KMS-11 (cell line): ENCODE measurements around the gene OLR1.

Source experiments
- H2AFZ ChIP-seq: fragments of 200-600 bp; sonication (generic); 2 replicates; pipeline ENCODE4 v1.6.1; 2016; ENCODE audit warnings: antibody characterized with exemption, mixed run types, low read depth
- H3K27ac ChIP-seq: fragments of 200-600 bp; sonication (generic); 2 replicates; pipeline ENCODE4 v1.6.1; 2016; ENCODE audit warnings: mild to moderate bottlenecking, mixed run types
- H3K27me3 ChIP-seq: fragments of 200-600 bp; sonication (generic); 2 replicates; pipeline ENCODE4 v1.6.1; 2017; ENCODE audit warnings: mild to moderate bottlenecking, low read depth, mixed run types, moderate library complexity; ENCODE audit not compliant: insufficient read depth
- H3K36me3 ChIP-seq: fragments of 200-600 bp; sonication (generic); 2 replicates; pipeline ENCODE4 v1.6.1; 2017; ENCODE audit warnings: mild to moderate bottlenecking, mixed run types; ENCODE audit not compliant: insufficient read depth
- H3K4me1 ChIP-seq: fragments of 200-600 bp; sonication (generic); 2 replicates; pipeline ENCODE4 v1.6.1; 2016; ENCODE audit warnings: mild to moderate bottlenecking, low read depth, mixed run types; ENCODE audit not compliant: poor library complexity, severe bottlenecking
- H3K4me2 ChIP-seq: fragments of 200-600 bp; sonication (generic); 2 replicates; pipeline ENCODE4 v1.7.0; 2016; ENCODE audit warnings: mild to moderate bottlenecking, mixed run types
- H3K4me3 ChIP-seq: fragments of 200-600 bp; sonication (generic); IDR thresholded peaks from 2 replicates; pipeline ENCODE4 v1.6.1; 2017; ENCODE audit warnings: low read depth, low read length, mixed read lengths; ENCODE audit not compliant: insufficient read depth
- H3K79me2 ChIP-seq: fragments of 200-600 bp; sonication (generic); 2 replicates; pipeline ENCODE4 v1.6.1; 2016; ENCODE audit warnings: low read depth, mixed run types; ENCODE audit not compliant: insufficient read depth
- H3K9ac ChIP-seq: fragments of 200-600 bp; sonication (generic); 2 replicates; pipeline ENCODE4 v1.6.1; 2016; ENCODE audit warnings: mild to moderate bottlenecking, mixed run types
- H4K20me1 ChIP-seq: fragments of 200-600 bp; sonication (generic); 2 replicates; pipeline ENCODE4 v1.6.1; 2016; ENCODE audit warnings: mild to moderate bottlenecking, mixed run types; ENCODE audit not compliant: insufficient read depth
- TF ChIP-seq, protein P1 (sequence below): fragments of 200-600 bp; sonication (generic); conservative IDR thresholded peaks from 2 replicates; pipeline ENCODE4 v1.6.1; 2017; ENCODE audit warnings: low read depth, mild to moderate bottlenecking, antibody characterized with exemption, low read length, moderate library complexity, mixed read lengths

The OLR1 gene

DNA sequence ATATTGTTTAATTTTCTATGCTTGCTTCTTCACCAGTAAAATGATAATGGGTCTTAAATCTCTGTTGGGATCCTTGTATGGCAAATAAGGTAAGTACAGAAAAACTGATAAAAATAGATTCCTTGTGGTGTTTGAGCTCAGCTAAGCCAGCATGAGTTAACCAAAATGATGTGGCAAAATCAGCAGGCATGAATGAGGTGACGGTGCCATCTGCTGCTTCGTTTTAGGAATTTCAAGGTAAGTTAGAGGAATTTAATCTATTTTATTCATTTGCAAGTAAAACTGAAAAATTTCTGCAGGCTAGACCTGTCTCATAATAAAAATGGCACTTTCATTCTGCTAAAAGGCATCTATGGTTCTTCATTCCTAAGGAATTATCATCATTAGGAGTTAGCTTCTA is 31.9 kb downstream of the OLR1 start:
- Histone ChIP-seq H3K27ac (no peak overlapping the region), H3K4me2 (no peak overlapping the region), H3K9ac (no peak overlapping the region), H2AFZ (no peak overlapping the region), H4K20me1 (no peaks in the 10 kb centered on the region), H3K4me1 (peaks cover 38% of the 10 kb centered on the region), H3K36me3 (no peaks in the 10 kb centered on the region), H3K4me3 (no peak overlapping the region), H3K79me2 (no peaks in the 10 kb centered on the region), H3K27me3 (no peaks in the 10 kb centered on the region)
- TF ChIP-seq, protein P1, sequence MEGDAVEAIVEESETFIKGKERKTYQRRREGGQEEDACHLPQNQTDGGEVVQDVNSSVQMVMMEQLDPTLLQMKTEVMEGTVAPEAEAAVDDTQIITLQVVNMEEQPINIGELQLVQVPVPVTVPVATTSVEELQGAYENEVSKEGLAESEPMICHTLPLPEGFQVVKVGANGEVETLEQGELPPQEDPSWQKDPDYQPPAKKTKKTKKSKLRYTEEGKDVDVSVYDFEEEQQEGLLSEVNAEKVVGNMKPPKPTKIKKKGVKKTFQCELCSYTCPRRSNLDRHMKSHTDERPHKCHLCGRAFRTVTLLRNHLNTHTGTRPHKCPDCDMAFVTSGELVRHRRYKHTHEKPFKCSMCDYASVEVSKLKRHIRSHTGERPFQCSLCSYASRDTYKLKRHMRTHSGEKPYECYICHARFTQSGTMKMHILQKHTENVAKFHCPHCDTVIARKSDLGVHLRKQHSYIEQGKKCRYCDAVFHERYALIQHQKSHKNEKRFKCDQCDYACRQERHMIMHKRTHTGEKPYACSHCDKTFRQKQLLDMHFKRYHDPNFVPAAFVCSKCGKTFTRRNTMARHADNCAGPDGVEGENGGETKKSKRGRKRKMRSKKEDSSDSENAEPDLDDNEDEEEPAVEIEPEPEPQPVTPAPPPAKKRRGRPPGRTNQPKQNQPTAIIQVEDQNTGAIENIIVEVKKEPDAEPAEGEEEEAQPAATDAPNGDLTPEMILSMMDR, result peak; percentile 67

DNA sequence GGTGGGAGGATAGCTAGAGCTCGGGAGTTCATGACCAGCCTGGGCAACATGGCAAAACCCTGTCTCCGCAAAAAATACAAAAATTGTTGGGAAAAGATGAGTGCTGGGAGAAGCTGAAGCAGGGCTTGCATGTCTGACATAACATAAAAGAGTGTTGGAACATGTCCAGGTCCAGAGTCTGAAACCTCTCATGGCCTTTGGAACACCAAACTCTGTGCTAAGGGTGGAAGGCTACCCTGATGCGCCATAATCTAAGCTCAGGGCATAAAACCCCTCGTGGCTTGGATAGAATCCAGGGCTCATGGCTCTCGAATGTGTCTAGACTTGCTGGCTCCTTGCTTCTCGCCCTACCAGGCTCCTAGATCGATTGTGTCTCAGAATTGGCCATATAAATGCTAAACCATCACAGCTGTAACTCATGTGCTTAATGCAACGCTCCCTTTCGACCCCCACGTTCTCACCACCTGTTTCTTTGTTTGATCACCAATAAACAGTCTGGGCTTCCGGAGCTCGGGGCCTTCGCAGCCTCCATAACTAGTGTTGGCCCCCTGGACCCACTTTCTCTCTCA is 35.2 kb downstream of the OLR1 start:
- TF ChIP-seq, protein P1, result no peak
- no peak overlapping the region for H3K4me2 ChIP-seq
- no peaks in the 10 kb centered on the region for H4K20me1 ChIP-seq
- no peak overlapping the region for H3K9ac ChIP-seq
- no peak overlapping the region for H3K27ac ChIP-seq
- H3K36me3 ChIP-seq, result no peaks in the 10 kb centered on the region
- H3K79me2 ChIP-seq, result no peaks in the 10 kb centered on the region
- H2AFZ ChIP-seq, result no peak overlapping the region
- H3K4me1 ChIP-seq, result peaks cover 51% of the 10 kb centered on the region
- no peaks in the 10 kb centered on the region for H3K27me3 ChIP-seq
- no peak overlapping the region for H3K4me3 ChIP-seq

DNA sequence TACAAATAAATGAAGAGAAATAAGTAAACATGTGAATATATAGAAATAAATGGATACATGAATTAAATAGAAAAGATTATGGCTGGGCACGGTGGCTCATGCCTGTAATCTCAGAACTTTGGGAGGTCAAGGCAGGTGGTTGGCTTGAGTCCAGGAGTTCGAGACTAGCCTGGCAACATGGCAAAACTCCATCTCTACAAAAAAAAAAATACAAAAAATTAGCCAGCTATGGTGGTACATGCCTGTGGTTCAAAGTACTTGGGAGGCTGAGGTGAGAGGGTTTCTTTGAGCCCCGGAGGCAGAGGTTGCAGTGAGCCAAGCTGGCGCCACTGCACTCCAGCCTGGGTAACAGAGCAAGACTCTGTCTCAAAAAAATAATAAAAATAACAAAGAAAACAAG is 36.8 kb downstream of the OLR1 start:
- Histone ChIP-seq H3K79me2 (no peaks in the 10 kb centered on the region), H3K36me3 (no peaks in the 10 kb centered on the region), H2AFZ (no peak overlapping the region), H3K9ac (no peak overlapping the region), H3K4me1 (peaks cover 64% of the 10 kb centered on the region), H3K4me3 (no peak overlapping the region), H4K20me1 (no peaks in the 10 kb centered on the region), H3K27me3 (no peaks in the 10 kb centered on the region), H3K27ac (no peak overlapping the region), H3K4me2 (no peak overlapping the region; the same call in 1 of the 2 replicates)
- TF ChIP-seq, protein P1, result no peak

DNA sequence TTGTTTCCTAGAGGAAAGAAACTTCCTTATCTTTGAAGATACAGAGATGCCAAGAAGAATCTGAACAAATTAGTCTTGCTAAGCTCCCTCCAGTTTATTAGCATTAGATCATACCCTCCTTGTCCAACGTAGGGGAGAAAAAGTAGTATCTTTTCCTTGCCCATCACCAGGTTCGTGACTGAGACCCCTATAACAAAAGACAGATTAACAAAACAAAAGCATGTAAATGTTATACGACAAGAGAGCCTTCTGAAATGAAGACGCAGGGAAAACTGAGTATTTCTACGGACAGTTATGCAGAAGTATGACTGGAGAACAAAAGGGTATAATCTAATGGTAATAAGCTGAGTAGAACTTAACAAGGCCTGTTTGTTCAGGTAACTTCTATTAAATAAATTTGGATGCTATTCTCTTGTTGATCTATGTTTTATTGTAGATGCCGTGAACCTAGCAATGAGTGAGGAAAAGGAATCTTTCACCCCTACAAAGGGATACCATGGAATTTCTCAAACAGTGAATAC is 39.0 kb downstream of the OLR1 start:
- Histone ChIP-seq H3K4me3 (no peak overlapping the region), H3K36me3 (no peaks in the 10 kb centered on the region), H3K4me1 (peaks cover 77% of the 10 kb centered on the region), H2AFZ (no peak overlapping the region), H3K79me2 (no peaks in the 10 kb centered on the region), H3K27ac (no peak overlapping the region), H3K4me2 (no peak overlapping the region), H4K20me1 (no peaks in the 10 kb centered on the region), H3K27me3 (no peaks in the 10 kb centered on the region), H3K9ac (no peak overlapping the region)
- TF ChIP-seq, protein P1, result no peak
